Measurements from ENCODE around the gene NISCH.

Gene NISCH

GRCh38 chr3:52436500-52437149 is 18.8 kb upstream of the NISCH start:
- no peaks in the 10 kb centered on the region for H3K4me1 ChIP-seq (ENCODE audit: low read length)
- H3K36me3 ChIP-seq (replicated peaks; ENCODE audit: low read depth, low read length) = no peaks in the 10 kb centered on the region
- no peaks in the 10 kb centered on the region for H4K20me1 ChIP-seq (ENCODE audit: insufficient read depth, low read length)
- H3K4me2 ChIP-seq (ENCODE audit: low read length) = no peak overlapping the region
- H3K27me3 ChIP-seq (ENCODE audit: low read depth, low read length) = peaks cover 10% of the 10 kb centered on the region; the same call in 1 of the 2 replicates
- H3K4me3 ChIP-seq (ENCODE audit: low read length) = no peak overlapping the region
- H2AFZ ChIP-seq (ENCODE audit: low read depth, low read length) = no peak overlapping the region
- no peaks in the 10 kb centered on the region for H3K79me2 ChIP-seq (ENCODE audit: low read length)
- H3K27ac ChIP-seq (ENCODE audit: low read length) = no peak overlapping the region
- TF ChIP-seq EZH2phosphoT487 (IDR thresholded peaks at IDR 0.05; ENCODE audit: low read depth) = no peak
- no peak for TF ChIP-seq CTCF (IDR thresholded peaks at IDR 0.05; ENCODE audit: low read depth, low read length)
- no peak overlapping the region for H3K9ac ChIP-seq (ENCODE audit: low read length)
- H3K9me3 ChIP-seq (ENCODE audit: insufficient read depth, low read length) = no peaks in the 10 kb centered on the region

GRCh38 chr3:52437326-52438103 is 17.9 kb upstream of the NISCH start:
- TF ChIP-seq CTCF (IDR thresholded peaks at IDR 0.05; ENCODE audit: low read depth, low read length) (no peak), EZH2phosphoT487 (IDR thresholded peaks at IDR 0.05; ENCODE audit: low read depth) (no peak)
- H3K79me2 ChIP-seq (ENCODE audit: low read length) = no peaks in the 10 kb centered on the region
- H3K9me3 ChIP-seq (ENCODE audit: insufficient read depth, low read length) = no peaks in the 10 kb centered on the region
- no peak overlapping the region for H3K4me2 ChIP-seq (ENCODE audit: low read length)
- peaks cover 10% of the 10 kb centered on the region; the same call in 1 of the 2 replicates for H3K27me3 ChIP-seq (ENCODE audit: low read depth, low read length)
- H2AFZ ChIP-seq (ENCODE audit: low read depth, low read length) = no peak overlapping the region
- H4K20me1 ChIP-seq (ENCODE audit: insufficient read depth, low read length) = no peaks in the 10 kb centered on the region
- no peaks in the 10 kb centered on the region for H3K4me1 ChIP-seq (ENCODE audit: low read length)
- H3K36me3 ChIP-seq (replicated peaks; ENCODE audit: low read depth, low read length) = no peaks in the 10 kb centered on the region
- no peak overlapping the region for H3K4me3 ChIP-seq (ENCODE audit: low read length)
- no peak overlapping the region for H3K27ac ChIP-seq (ENCODE audit: low read length)
- H3K9ac ChIP-seq (ENCODE audit: low read length) = no peak overlapping the region

- H3K79me2 ChIP-seq (ENCODE audit: low read length) = no peaks in the 10 kb centered on the region
- H3K4me2 ChIP-seq (ENCODE audit: low read length) = no peak overlapping the region
- H3K27ac ChIP-seq (ENCODE audit: low read length) = no peak overlapping the region
- H3K9ac ChIP-seq (ENCODE audit: low read length) = no peak overlapping the region
- H3K36me3 ChIP-seq (replicated peaks; ENCODE audit: low read depth, low read length) = no peaks in the 10 kb centered on the region
- H3K4me3 ChIP-seq (ENCODE audit: low read length) = no peak overlapping the region
- no peak for TF ChIP-seq EZH2phosphoT487 (IDR thresholded peaks at IDR 0.05; ENCODE audit: low read depth)
- TF ChIP-seq CTCF (IDR thresholded peaks at IDR 0.05; ENCODE audit: low read depth, low read length) = no peak
- no peak overlapping the region for H2AFZ ChIP-seq (ENCODE audit: low read depth, low read length)
- H4K20me1 ChIP-seq (ENCODE audit: insufficient read depth, low read length) = no peaks in the 10 kb centered on the region
- H3K4me1 ChIP-seq (ENCODE audit: low read length) = no peaks in the 10 kb centered on the region
- H3K27me3 ChIP-seq (ENCODE audit: low read depth, low read length) = peaks cover 10% of the 10 kb centered on the region; the same call in 1 of the 2 replicates
- no peaks in the 10 kb centered on the region for H3K9me3 ChIP-seq (ENCODE audit: insufficient read depth, low read length)
These were observed 17.4 kb upstream of the NISCH start for GRCh38 chr3:52438104-52438376.

GRCh38 chr3:52438579-52439425 is 16.6 kb upstream of the NISCH start:
- no peaks in the 10 kb centered on the region for H3K4me1 ChIP-seq (ENCODE audit: low read length)
- no peak overlapping the region for H3K27ac ChIP-seq (ENCODE audit: low read length)
- no peak overlapping the region for H2AFZ ChIP-seq (ENCODE audit: low read depth, low read length)
- TF ChIP-seq EZH2phosphoT487 (IDR thresholded peaks at IDR 0.05; ENCODE audit: low read depth) (no peak), CTCF (IDR thresholded peaks at IDR 0.05; ENCODE audit: low read depth, low read length) (no peak)
- H3K27me3 ChIP-seq (ENCODE audit: low read depth, low read length) = peaks cover 8% of the 10 kb centered on the region; the same call in 1 of the 2 replicates
- no peaks in the 10 kb centered on the region for H3K9me3 ChIP-seq (ENCODE audit: insufficient read depth, low read length)
- H3K79me2 ChIP-seq (ENCODE audit: low read length) = no peaks in the 10 kb centered on the region
- no peaks in the 10 kb centered on the region for H3K36me3 ChIP-seq (replicated peaks; ENCODE audit: low read depth, low read length)
- H3K4me3 ChIP-seq (ENCODE audit: low read length) = no peak overlapping the region
- no peak overlapping the region for H3K4me2 ChIP-seq (ENCODE audit: low read length)
- no peak overlapping the region for H3K9ac ChIP-seq (ENCODE audit: low read length)
- no peaks in the 10 kb centered on the region for H4K20me1 ChIP-seq (ENCODE audit: insufficient read depth, low read length)

Data from OCI-LY3 (cell line).